ENCODE measurements around the gene CAVIN2.

- no peak for TF ChIP-seq POLR2AphosphoS5 (IDR thresholded peaks at IDR 0.05)
- TF ChIP-seq CTCF (IDR thresholded peaks at IDR 0.05), result no peak
- TF ChIP-seq EP300 (IDR thresholded peaks at IDR 0.05), result no peak
Measured at GRCh38 chr2:191888400-191889166, 41.7 kb upstream of the CAVIN2 start.

Data from esophagus muscularis mucosa (tissue), 4 donors.